Measurements from ENCODE around the gene CDH22.
A peak's percentile ranks its signal among the peaks of the same experiment; 100 is the strongest.

Gene CDH22

GRCh38 chr20:46232539-46232938 lies 75.8 kb downstream of the CDH22 start:
- DNase-seq (ENCODE audit: extremely low spot score) = no peak
- POLR2A ChIA-PET = no interaction called here
- CTCF ChIA-PET = no interaction called here
- TF ChIP-seq BHLHE40 (IDR thresholded peaks at IDR 0.05; ENCODE audit: borderline replicate concordance) = no peak
- no peak for TF ChIP-seq ELF4 (IDR thresholded peaks at IDR 0.05)
- no peak for TF ChIP-seq SP1 (IDR thresholded peaks at IDR 0.05)
- no peak for TF ChIP-seq CTBP1 (IDR thresholded peaks at IDR 0.05; ENCODE audit: borderline replicate concordance)
- no peak for TF ChIP-seq PKNOX1 (IDR thresholded peaks at IDR 0.05)
- TF ChIP-seq FOXA1 (IDR thresholded peaks at IDR 0.05) = no peak
- TF ChIP-seq SUZ12 (IDR thresholded peaks at IDR 0.05) = no peak
- TF ChIP-seq NFRKB (IDR thresholded peaks at IDR 0.05) = no peak
- TF ChIP-seq FOXM1 (IDR thresholded peaks at IDR 0.05; ENCODE audit: borderline replicate concordance) = no peak
- TF ChIP-seq LEF1 (IDR thresholded peaks at IDR 0.05; ENCODE audit: borderline replicate concordance) = no peak
- no peak for TF ChIP-seq ARNT (IDR thresholded peaks at IDR 0.05)
- no peak for TF ChIP-seq L3MBTL2 (conservative IDR thresholded peaks at IDR 0.05)
- TF ChIP-seq TARDBP (IDR thresholded peaks at IDR 0.05) = no peak
- no peak for TF ChIP-seq FOXK2 (IDR thresholded peaks at IDR 0.05)
- TF ChIP-seq ZNF384 (IDR thresholded peaks at IDR 0.05) = no peak
- no peak for TF ChIP-seq HDGF (IDR thresholded peaks at IDR 0.05; ENCODE audit: borderline replicate concordance)

GRCh38 chr20:46230801-46231282 lies 77.5 kb downstream of the CDH22 start:
- DNase-seq (ENCODE audit: extremely low spot score) = peak; percentile 53
- ChIA-PET POLR2A (no interaction called here), CTCF (no interaction called here)
- TF ChIP-seq ARNT (IDR thresholded peaks at IDR 0.05) (no peak), TARDBP (IDR thresholded peaks at IDR 0.05) (no peak), BHLHE40 (IDR thresholded peaks at IDR 0.05; ENCODE audit: borderline replicate concordance) (no peak), ELF4 (IDR thresholded peaks at IDR 0.05) (no peak)

GRCh38 chr20:46230106-46230491 lies 78.2 kb downstream of the CDH22 start:
- ChIA-PET CTCF (no interaction called here), POLR2A (no interaction called here)
- TF ChIP-seq CTBP1 (IDR thresholded peaks at IDR 0.05; ENCODE audit: borderline replicate concordance) (no peak), ZNF384 (IDR thresholded peaks at IDR 0.05) (no peak), ARNT (IDR thresholded peaks at IDR 0.05) (no peak), TARDBP (IDR thresholded peaks at IDR 0.05) (no peak), FOXA1 (IDR thresholded peaks at IDR 0.05) (no peak), L3MBTL2 (conservative IDR thresholded peaks at IDR 0.05) (no peak), PKNOX1 (IDR thresholded peaks at IDR 0.05) (no peak), SUZ12 (IDR thresholded peaks at IDR 0.05) (no peak), ELF4 (IDR thresholded peaks at IDR 0.05) (no peak), NFRKB (IDR thresholded peaks at IDR 0.05) (no peak), FOXK2 (IDR thresholded peaks at IDR 0.05) (no peak), HDGF (IDR thresholded peaks at IDR 0.05; ENCODE audit: borderline replicate concordance) (no peak), BHLHE40 (IDR thresholded peaks at IDR 0.05; ENCODE audit: borderline replicate concordance) (no peak), SP1 (IDR thresholded peaks at IDR 0.05) (no peak)
- no peak for DNase-seq (ENCODE audit: extremely low spot score)

GRCh38 chr20:46229478-46230105 lies 78.7 kb downstream of the CDH22 start:
- no peak for DNase-seq (ENCODE audit: extremely low spot score)
- POLR2A ChIA-PET = no interaction called here
- TF ChIP-seq NFRKB (IDR thresholded peaks at IDR 0.05) (no peak), SP1 (IDR thresholded peaks at IDR 0.05) (no peak), SUZ12 (IDR thresholded peaks at IDR 0.05) (no peak), FOXA1 (IDR thresholded peaks at IDR 0.05) (no peak)
- CTCF ChIA-PET = no interaction called here

- ChIA-PET CTCF (no interaction called here), POLR2A (no interaction called here)
- no peak for DNase-seq (ENCODE audit: extremely low spot score)
- TF ChIP-seq BHLHE40 (IDR thresholded peaks at IDR 0.05; ENCODE audit: borderline replicate concordance) = no peak
- TF ChIP-seq CTBP1 (IDR thresholded peaks at IDR 0.05; ENCODE audit: borderline replicate concordance) = no peak
- no peak for TF ChIP-seq L3MBTL2 (conservative IDR thresholded peaks at IDR 0.05)
- TF ChIP-seq SUZ12 (IDR thresholded peaks at IDR 0.05) = no peak
- TF ChIP-seq LEF1 (IDR thresholded peaks at IDR 0.05; ENCODE audit: borderline replicate concordance) = no peak
- no peak for TF ChIP-seq PKNOX1 (IDR thresholded peaks at IDR 0.05)
- no peak for TF ChIP-seq TARDBP (IDR thresholded peaks at IDR 0.05)
These were observed 79.6 kb downstream of the CDH22 start for GRCh38 chr20:46228670-46229069.

GRCh38 chr20:46227272-46227767 lies 81.0 kb downstream of the CDH22 start:
- no peak for DNase-seq (ENCODE audit: extremely low spot score)
- ChIA-PET POLR2A (no interaction called here), CTCF (no interaction called here)
- no peak for TF ChIP-seq PKNOX1 (IDR thresholded peaks at IDR 0.05)
- no peak for TF ChIP-seq SP1 (IDR thresholded peaks at IDR 0.05)
- no peak for TF ChIP-seq FOXM1 (IDR thresholded peaks at IDR 0.05; ENCODE audit: borderline replicate concordance)
- TF ChIP-seq FOXA1 (IDR thresholded peaks at IDR 0.05) = no peak
- no peak for TF ChIP-seq TARDBP (IDR thresholded peaks at IDR 0.05)
- TF ChIP-seq HDGF (IDR thresholded peaks at IDR 0.05; ENCODE audit: borderline replicate concordance) = no peak
- no peak for TF ChIP-seq ELF4 (IDR thresholded peaks at IDR 0.05)
- no peak for TF ChIP-seq ARNT (IDR thresholded peaks at IDR 0.05)
- TF ChIP-seq L3MBTL2 (conservative IDR thresholded peaks at IDR 0.05) = no peak
